Activated naive CD4-positive, alpha-beta T cell treated with anti-CD3 and anti-CD28 coated beads, Interleukin-2, amount 50 U/mL, for 24 hours (primary cell): Measurements from ENCODE around the gene CYB5A.

ENCODE experiments used
- H3K27ac Mint-ChIP-seq: one replicate; pipeline ENCODE4 v1.8.0; 2021; ENCODE audit warnings: mild to moderate bottlenecking, mixed read lengths
- H3K27me3 Mint-ChIP-seq: one replicate; pipeline ENCODE4 v1.8.0; 2021; ENCODE audit warnings: mixed read lengths
- H3K36me3 Mint-ChIP-seq: one replicate; pipeline ENCODE4 v1.8.0; 2021; ENCODE audit warnings: mixed read lengths
- H3K4me1 Mint-ChIP-seq: one replicate; pipeline ENCODE4 v1.8.0; 2021; ENCODE audit warnings: mixed read lengths
- H3K4me3 Mint-ChIP-seq: one replicate; pipeline ENCODE4 v1.8.0; 2021; ENCODE audit warnings: mild to moderate bottlenecking, mixed read lengths
- H3K9me3 Mint-ChIP-seq: one replicate; pipeline ENCODE4 v1.8.0; 2021; ENCODE audit warnings: mixed read lengths

CYB5A gene

DNA sequence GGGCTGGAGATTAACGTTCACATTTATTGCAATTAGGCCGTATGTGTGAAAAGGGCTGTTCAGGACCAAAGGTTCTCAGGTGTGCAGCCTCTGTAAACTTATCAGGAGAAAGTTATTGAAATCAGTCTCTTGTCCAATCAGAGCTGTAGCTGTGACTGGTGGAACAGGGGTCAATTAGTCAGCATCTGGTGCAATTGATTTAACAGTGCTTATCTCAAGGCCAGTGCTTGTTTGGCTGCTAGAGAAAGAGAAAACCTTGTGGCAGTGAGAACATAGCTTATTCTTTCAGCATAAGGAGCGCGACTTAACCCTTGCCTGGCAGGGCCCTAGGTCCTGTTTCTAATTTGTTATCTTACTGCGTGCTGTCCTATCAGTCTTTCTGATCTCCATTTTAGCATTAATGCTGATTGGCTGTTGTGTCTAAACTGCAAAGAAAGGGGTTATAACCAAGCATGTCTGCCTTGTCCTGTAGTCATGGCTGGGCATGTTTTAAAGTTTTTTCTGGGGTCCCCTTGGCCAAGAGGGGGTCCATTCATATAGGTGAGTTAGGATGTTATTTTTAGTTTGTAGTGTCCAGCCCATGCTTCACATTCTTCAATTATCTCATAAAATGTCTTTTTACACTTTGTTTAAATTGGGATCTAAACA, 66.4 kb downstream of the CYB5A start:
- no peaks in the 10 kb centered on the region for H3K27me3 Mint-ChIP-seq
- H3K36me3 Mint-ChIP-seq, result no peaks in the 10 kb centered on the region
- no peaks in the 10 kb centered on the region for H3K9me3 Mint-ChIP-seq
- no peaks in the 10 kb centered on the region for H3K4me1 Mint-ChIP-seq
- H3K27ac Mint-ChIP-seq, result no peak overlapping the region
- H3K4me3 Mint-ChIP-seq, result no peak overlapping the region

DNA sequence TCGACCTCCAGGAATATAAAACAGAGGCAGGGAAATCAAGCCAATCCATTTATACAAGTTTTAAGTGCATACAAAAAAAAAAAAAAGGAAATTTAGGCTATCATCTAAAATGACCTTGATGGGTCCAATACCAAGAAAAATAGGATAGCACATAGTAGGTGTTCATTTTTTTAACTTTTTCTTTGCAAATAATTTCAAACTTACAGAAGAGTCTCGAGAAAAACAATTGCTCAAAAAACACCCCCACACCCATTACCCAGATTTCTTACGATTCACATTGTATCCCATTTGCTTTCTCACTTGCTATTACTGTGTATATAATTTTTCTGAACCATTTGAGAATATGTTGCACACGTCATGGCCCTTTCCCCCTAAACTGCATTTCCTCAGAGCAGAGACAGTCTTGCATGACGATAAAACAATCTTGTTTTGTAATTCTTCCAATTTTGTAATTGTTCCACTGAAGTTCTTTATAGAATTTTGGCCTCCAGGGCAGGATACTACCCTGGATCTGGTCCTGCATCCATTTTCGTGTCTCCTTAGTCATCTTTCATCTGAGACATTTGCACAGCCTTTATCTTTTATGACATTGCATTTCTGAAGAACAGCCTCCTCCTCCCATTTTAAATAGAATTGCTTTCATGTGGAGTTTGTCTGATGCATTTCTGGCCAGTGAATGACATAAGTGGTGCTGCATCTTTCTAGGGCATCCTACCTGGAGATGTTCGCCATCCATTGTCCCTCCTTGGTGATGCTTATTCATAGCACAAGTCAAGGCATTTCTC, 68.9 kb downstream of the CYB5A start:
- no peak overlapping the region for H3K4me3 Mint-ChIP-seq
- no peaks in the 10 kb centered on the region for H3K9me3 Mint-ChIP-seq
- no peak overlapping the region for H3K27ac Mint-ChIP-seq
- H3K36me3 Mint-ChIP-seq, result no peaks in the 10 kb centered on the region
- no peaks in the 10 kb centered on the region for H3K4me1 Mint-ChIP-seq
- H3K27me3 Mint-ChIP-seq, result no peaks in the 10 kb centered on the region

DNA sequence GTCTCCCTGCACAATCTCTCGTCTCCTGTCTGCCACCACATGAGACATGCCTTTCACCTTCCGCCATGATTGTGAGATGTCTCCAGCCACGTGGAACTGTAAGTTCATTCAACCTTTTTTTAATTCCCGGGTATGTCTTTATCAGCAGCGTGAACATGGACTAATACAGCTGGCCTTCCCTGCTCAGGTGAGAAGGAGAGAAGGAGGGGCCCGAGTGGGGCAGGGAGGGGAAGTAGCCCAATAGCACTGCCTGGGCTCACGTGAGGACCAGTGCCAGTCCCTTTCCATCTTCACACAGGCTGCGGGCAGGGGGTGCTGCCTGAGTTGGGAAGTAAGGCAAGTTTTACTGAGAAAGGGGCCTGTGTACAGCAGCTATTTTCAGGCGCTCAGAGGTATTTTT, 70.7 kb downstream of the CYB5A start:
- Mint-ChIP-seq H3K9me3 (no peaks in the 10 kb centered on the region), H3K27me3 (no peaks in the 10 kb centered on the region), H3K4me1 (no peaks in the 10 kb centered on the region), H3K4me3 (no peak overlapping the region), H3K36me3 (no peaks in the 10 kb centered on the region), H3K27ac (no peak overlapping the region)

DNA sequence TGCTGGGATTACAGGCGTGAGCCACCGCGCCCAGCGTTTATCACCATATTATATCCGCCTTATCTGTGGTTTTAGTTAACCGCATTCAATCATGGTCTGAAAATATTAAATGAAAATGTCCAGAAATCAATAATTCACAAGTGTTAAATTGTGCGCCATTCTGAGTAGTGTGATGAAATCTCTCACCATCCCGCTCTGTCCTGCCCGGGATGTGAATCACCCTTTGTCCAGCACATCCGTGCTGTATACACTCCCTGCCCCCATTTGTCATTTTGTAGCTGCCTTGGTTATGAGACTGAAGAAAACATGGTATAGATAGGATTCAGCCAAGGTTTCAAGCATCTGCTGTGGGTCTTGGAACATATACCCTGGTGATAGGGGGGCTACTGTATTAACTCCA, 72.7 kb downstream of the CYB5A start:
- Mint-ChIP-seq H3K27ac (no peak overlapping the region), H3K9me3 (no peaks in the 10 kb centered on the region), H3K4me3 (no peak overlapping the region), H3K36me3 (no peaks in the 10 kb centered on the region), H3K27me3 (no peaks in the 10 kb centered on the region), H3K4me1 (no peaks in the 10 kb centered on the region)

DNA sequence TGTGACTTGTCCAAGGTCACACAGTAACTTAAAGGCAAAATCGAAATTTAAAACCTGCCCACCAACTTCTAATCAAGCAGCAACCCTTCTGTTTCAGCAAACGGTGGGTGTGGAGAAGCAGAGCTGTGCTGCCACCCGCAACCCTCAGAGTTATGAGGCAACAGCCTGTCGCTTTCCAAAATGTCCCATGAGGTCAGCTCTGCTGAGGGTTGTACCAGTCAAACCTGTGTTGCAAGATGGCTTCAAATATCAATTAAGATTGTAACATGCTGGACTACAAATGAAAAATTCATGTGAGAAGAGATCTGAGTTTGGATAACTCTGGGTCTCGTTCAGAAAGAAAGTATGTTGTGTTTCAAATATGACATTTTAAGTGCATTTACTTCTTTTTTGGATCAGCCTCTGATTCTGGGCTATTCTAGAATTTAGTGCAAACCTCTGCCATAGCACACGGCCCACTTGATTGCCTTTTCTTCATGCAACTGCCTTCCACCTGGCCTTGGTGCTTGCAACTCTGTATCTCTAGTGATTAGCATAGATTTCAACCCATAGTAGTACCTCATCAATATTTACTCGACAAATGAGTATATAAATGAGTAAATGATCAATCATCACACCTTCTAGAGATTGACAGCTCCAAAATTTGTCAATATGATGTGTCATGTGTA, 74.2 kb downstream of the CYB5A start:
- Mint-ChIP-seq H3K27ac (no peak overlapping the region), H3K9me3 (no peaks in the 10 kb centered on the region), H3K27me3 (no peaks in the 10 kb centered on the region), H3K36me3 (no peaks in the 10 kb centered on the region), H3K4me3 (no peak overlapping the region), H3K4me1 (no peaks in the 10 kb centered on the region)

DNA sequence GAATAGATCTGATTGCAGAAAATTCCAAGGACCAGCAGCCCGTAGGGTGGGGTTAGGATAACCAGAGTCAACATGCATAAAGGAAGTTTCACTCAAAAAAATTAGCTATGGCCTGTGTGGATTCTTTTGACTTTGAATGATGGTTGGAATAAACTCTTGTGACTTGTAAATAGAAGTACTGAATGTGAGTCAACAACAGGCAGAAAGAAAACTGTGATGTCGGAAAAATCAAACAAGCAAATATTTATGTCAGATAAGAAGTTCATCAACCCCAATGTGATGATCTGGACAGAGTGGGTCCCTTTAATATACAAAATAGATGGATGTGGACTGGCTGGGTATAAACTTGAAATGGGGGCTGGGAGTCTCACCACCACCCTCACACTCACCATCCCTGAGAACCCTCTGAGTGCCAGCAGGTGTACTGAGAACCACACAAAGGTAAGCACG, 75.1 kb downstream of the CYB5A start:
- Mint-ChIP-seq H3K4me1 (no peaks in the 10 kb centered on the region), H3K4me3 (no peak overlapping the region), H3K36me3 (no peaks in the 10 kb centered on the region), H3K27me3 (no peaks in the 10 kb centered on the region), H3K9me3 (no peaks in the 10 kb centered on the region), H3K27ac (no peak overlapping the region)

DNA sequence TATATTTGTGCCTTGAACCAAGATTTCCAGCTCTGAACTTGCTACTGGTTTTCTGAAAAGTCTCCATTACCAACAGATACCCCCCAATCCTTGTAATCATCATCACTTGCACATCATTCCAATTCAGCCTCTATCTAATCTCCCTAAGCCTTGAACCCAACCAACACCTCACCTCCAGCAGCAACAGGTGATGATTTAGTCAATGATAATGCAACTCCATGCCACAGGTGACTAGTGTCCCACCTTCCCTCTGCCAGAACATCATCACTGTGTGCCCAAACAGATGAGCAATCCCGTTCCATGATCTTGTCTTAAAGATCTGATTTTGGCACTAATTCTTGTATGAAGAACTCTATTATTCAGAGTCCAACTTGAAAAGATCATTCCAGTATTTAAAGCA, 75.9 kb downstream of the CYB5A start:
- no peaks in the 10 kb centered on the region for H3K4me1 Mint-ChIP-seq
- no peak overlapping the region for H3K4me3 Mint-ChIP-seq
- H3K27ac Mint-ChIP-seq, result no peak overlapping the region
- H3K36me3 Mint-ChIP-seq, result no peaks in the 10 kb centered on the region
- H3K9me3 Mint-ChIP-seq, result no peaks in the 10 kb centered on the region
- no peaks in the 10 kb centered on the region for H3K27me3 Mint-ChIP-seq

DNA sequence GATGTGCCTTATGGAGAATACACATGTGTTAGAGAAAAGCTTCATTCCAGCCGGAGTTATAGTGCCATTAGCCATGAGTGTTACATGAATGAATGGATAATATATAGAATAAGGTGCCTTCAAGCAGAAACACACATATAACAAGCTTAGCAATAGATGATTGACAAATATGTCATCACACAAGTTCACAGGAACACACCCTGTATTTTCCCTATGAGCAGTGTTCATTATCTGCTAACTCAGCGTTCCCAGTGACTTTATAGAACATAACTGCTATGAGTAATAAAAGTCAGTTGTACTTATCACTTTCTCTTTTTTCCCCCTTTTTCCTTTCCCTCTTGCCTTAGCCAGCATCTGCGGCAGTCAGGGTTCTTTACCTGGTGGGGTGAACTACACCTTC, 78.3 kb downstream of the CYB5A start:
- H3K9me3 Mint-ChIP-seq, result no peaks in the 10 kb centered on the region
- H3K4me1 Mint-ChIP-seq, result no peaks in the 10 kb centered on the region
- H3K36me3 Mint-ChIP-seq, result no peaks in the 10 kb centered on the region
- no peak overlapping the region for H3K4me3 Mint-ChIP-seq
- H3K27me3 Mint-ChIP-seq, result no peaks in the 10 kb centered on the region
- no peak overlapping the region for H3K27ac Mint-ChIP-seq

DNA sequence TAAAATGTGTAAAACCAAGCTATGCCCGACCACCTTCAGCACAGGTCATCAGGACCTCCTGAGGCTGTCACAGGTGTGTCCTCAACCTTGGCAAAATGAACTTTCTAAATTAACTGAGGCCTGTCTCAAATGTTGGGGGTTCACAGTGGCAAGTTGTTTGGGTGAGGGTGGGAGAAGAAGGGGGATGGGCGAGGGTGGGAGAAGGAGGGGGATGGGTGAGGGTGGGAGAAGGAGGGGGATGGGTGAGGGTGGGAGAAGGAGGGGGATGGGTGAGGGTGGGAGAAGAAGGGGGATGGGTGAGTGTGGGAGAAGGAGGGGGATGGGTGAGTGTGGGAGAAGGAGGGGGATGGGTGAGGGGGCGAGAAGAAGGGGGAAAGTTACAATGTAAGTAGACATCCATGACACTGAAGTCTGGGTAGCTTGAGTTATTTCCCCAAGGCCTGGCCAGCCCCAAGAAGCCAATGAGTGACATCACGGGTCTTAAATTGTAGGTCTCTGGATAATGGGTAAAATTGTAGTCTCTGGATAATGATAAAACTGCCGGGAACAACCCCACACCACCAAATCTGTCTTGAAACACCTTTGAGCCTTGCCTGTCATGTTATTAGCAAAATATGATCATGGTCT, 87.1 kb downstream of the CYB5A start:
- Mint-ChIP-seq H3K27ac (no peak overlapping the region), H3K9me3 (no peaks in the 10 kb centered on the region), H3K36me3 (no peaks in the 10 kb centered on the region), H3K27me3 (no peaks in the 10 kb centered on the region), H3K4me1 (no peaks in the 10 kb centered on the region), H3K4me3 (no peak overlapping the region)

DNA sequence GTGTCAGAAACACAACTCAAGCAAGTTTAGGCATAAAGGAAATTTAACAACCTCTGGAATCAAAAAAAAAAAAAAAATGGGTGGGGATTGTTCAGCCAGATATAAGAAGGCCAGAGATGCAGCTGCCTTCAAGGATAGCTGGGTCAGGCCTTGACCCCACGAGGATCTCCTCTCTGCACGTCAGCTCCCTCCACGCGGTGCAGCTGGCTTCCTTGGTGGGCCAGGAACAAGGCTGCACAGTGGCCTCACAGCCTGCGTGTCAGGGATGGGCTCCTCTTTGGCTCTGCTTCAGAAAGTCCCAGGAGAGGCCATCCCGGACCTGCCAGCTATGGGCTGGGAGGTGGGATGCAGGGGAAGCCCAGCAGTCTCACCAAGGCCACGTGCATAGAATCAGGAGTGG, 88.0 kb downstream of the CYB5A start:
- Mint-ChIP-seq H3K36me3 (no peaks in the 10 kb centered on the region), H3K27ac (no peak overlapping the region), H3K4me3 (no peak overlapping the region), H3K27me3 (no peaks in the 10 kb centered on the region), H3K4me1 (no peaks in the 10 kb centered on the region), H3K9me3 (no peaks in the 10 kb centered on the region)
